OCI-LY1 (cell line): ENCODE data around the gene RBPMS2.

ENCODE experiments used
- EZH2 ChIP-seq: fragments of 200-600 bp; sonication (generic), shearing (Covaris generic); IDR thresholded peaks from 2 replicates; pipeline ENCODE4 v1.8.0; 2017; ENCODE audit warnings: borderline replicate concordance, mixed run types, mild to moderate bottlenecking, antibody characterized with exemption, low read length, moderate library complexity, mixed read lengths
- TF ChIP-seq, protein P1 (sequence below): fragments of 200-600 bp; sonication (generic), shearing (Covaris generic); IDR thresholded peaks from 2 replicates; pipeline ENCODE4 v1.5.1; 2017; ENCODE audit warnings: mild to moderate bottlenecking, antibody characterized with exemption, low read length, moderate library complexity, mixed read lengths

DNA sequence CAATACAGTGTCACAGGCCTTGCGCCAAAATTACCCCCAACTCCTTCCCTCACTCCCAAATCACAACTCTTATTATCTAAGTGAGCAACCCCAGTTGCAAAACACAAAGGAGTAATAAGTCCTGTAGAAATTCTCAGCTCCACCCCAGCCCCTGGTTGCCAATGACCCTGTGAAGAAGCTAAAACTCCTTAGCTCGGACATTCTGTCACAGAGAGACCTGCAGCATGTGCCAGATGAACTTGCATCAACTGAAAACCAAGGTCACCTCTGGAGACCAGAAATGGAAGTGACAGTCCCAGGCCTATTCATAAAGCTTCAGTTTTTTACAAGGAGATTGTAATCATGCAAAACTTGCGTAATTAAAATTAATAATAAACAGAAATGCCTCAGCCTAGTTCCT, 55.2 kb downstream of the RBPMS2 start:
- TF ChIP-seq, protein P1, sequence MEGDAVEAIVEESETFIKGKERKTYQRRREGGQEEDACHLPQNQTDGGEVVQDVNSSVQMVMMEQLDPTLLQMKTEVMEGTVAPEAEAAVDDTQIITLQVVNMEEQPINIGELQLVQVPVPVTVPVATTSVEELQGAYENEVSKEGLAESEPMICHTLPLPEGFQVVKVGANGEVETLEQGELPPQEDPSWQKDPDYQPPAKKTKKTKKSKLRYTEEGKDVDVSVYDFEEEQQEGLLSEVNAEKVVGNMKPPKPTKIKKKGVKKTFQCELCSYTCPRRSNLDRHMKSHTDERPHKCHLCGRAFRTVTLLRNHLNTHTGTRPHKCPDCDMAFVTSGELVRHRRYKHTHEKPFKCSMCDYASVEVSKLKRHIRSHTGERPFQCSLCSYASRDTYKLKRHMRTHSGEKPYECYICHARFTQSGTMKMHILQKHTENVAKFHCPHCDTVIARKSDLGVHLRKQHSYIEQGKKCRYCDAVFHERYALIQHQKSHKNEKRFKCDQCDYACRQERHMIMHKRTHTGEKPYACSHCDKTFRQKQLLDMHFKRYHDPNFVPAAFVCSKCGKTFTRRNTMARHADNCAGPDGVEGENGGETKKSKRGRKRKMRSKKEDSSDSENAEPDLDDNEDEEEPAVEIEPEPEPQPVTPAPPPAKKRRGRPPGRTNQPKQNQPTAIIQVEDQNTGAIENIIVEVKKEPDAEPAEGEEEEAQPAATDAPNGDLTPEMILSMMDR = no peak
- TF ChIP-seq EZH2 = no peak
